IMR-90 (cell line): ENCODE data around the gene AP1S2.
A peak's percentile ranks its signal among the peaks of the same experiment; 100 is the strongest.

Experiments
- CEBPB ChIP-seq: IDR thresholded peaks from 2 replicates; pipeline ENCODE4 v1.6.1; 2012; ENCODE audit warnings: low read depth, low read length, improper control_type of control experiment
- CTCF ChIP-seq: conservative IDR thresholded peaks from 2 replicates; pipeline ENCODE4 v1.5.1; 2012; ENCODE audit warnings: mild to moderate bottlenecking, low read depth, low read length, improper control_type of control experiment
- MAFK ChIP-seq: IDR thresholded peaks from 2 replicates; pipeline ENCODE4 v1.6.1; 2012; ENCODE audit warnings: low read depth, low read length, improper control_type of control experiment
- MAZ ChIP-seq: IDR thresholded peaks from 2 replicates; pipeline ENCODE4 v1.6.1; 2012; ENCODE audit warnings: low read depth, mild to moderate bottlenecking, low read length, improper control_type of control experiment, moderate library complexity, borderline replicate concordance
- NFE2L2 ChIP-seq: fragments of 150-350 bp; IDR thresholded peaks from 2 replicates; pipeline ENCODE4 v1.6.1; 2016; ENCODE audit warnings: low read depth, mild to moderate bottlenecking, low read length
- POLR2A ChIP-seq: IDR thresholded peaks from 2 replicates; pipeline ENCODE4 v1.6.1; 2012; ENCODE audit warnings: mild to moderate bottlenecking, low read depth, low read length
- RAD21 ChIP-seq: IDR thresholded peaks from 2 replicates; pipeline ENCODE4 v1.6.1; 2012; ENCODE audit warnings: low read length, improper control_type of control experiment
- RFX5 ChIP-seq: IDR thresholded peaks from 2 replicates; pipeline ENCODE4 v1.8.0; 2012; ENCODE audit warnings: low read depth, mild to moderate bottlenecking, low read length, moderate library complexity
- USF2 ChIP-seq: fragments of 150-350 bp; IDR thresholded peaks from 2 replicates; pipeline ENCODE4 v1.6.1; 2017; ENCODE audit warnings: mild to moderate bottlenecking, antibody characterized with exemption, low read length, low read depth

- TF ChIP-seq POLR2A (no peak), CTCF (no peak), RFX5 (no peak), CEBPB (no peak), MAZ (no peak), NFE2L2 (no peak), MAFK (0 out of 2 replicates have a peak, but pooled peaks have one; percentile 12), RAD21 (no peak), USF2 (no peak)
Measured at GRCh38 chrX:15848576-15848975, 6.0 kb downstream of the AP1S2 start.
